Measurements from ENCODE around the gene CRTC3.

- TF ChIP-seq POLR2AphosphoS5 (IDR thresholded peaks at IDR 0.05; ENCODE audit: low read depth, low read length), result no peak
- no peak for TF ChIP-seq TAF1 (IDR thresholded peaks at IDR 0.05; ENCODE audit: borderline replicate concordance, insufficient read depth, low read length)
- no peak for TF ChIP-seq FOXP2 (optimal IDR thresholded peaks at IDR 0.05; ENCODE audit: borderline replicate concordance, extremely low read depth, extremely low read length, insufficient read depth)
Observed at GRCh38 chr15:90598679-90599078, 69.0 kb downstream of the CRTC3 start.

All from PFSK-1 (cell line).